Measurements from ENCODE around the gene IGSF23. TPM values are rescaled to one million over a fixed set of nuclear protein-coding genes. Genes with fewer than 3 reads are reported as not detected.

Gene IGSF23
- total and polyA plus RNA-seq, 2 donors (not counting 1 experiment from before 2014, with no cell fraction given) = not detected

DNA sequence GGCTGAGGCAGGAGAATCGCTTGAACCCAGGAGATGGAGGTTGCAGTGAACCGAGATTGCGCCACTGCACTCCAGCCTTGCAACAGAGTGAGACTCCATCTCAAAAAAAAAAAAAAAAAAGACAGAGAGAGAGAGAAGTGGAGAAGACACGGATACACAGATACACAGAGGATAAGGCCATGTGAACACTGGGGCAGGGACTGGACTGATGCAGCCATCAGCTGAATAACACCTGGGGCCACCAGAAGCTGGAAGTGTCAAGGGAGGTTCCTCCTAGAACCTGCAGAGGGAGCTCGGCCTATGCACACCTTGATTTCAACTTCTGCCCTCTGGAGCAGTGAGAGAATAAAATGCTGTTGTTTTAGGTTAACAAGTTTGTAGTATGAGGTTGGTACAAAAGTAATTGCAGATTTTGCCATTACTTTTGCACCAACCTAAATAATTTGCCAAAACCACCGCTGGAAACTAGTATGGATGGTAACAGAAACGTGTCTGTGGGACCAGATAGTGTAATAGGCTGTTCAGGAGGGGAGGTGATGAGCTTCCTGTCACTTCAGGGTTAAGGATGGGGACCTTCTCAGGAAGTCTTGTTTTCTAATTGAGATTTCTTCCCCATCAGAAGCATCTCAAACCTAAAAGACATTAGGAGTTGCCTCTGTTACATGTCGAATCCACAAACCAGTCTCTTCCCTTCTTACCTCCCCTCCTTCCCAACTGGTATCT is 36.4 kb upstream of the IGSF23 start:
- H3K4me1 ChIP-seq (ENCODE audit: control insufficient read depth in 2 of 2, insufficient read depth in 2 of 2, low read length in 2 of 2) = no peaks in the 10 kb centered on the region
- ChIA-PET CTCF (interaction anchor here (1.2 kb wide), 1 partner anchor 80 kb away, joined by 3 read pairs; no protein-coding TSS in a partner anchor), POLR2A (no interaction called here)
- H3K27me3 ChIP-seq (replicated peaks in 1 of 4; ENCODE audit: control extremely low read depth in 1 of 4, control insufficient read depth in 3 of 4, insufficient read depth in 4 of 4, low read length in 3 of 4) = no peaks in the 10 kb centered on the region
- Mint-ChIP-seq H3K9me3 (ENCODE audit: insufficient read depth) (peaks cover 6% of the 10 kb centered on the region), H3K4me1 (no peaks in the 10 kb centered on the region), H3K27ac (no peak overlapping the region), H3K4me3 (no peak overlapping the region), H3K27me3 (peaks cover 6% of the 10 kb centered on the region)
- no peak overlapping the region for H3K4me3 ChIP-seq (ENCODE audit: control extremely low read depth in 1 of 5, extremely low read depth in 1 of 5, insufficient read depth in 1 of 5, low read depth in 2 of 5, low read length in 4 of 5)
- peak; percentile 33 for DNase-seq
- intact Hi-C loops (cut with micrococcal nuclease) = no loop called here
- no peaks in the 10 kb centered on the region for H3K36me3 ChIP-seq (replicated peaks in 1 of 2; ENCODE audit: control extremely low read depth in 1 of 2, control insufficient read depth in 1 of 2, extremely low read depth in 1 of 2, insufficient read depth in 2 of 2, low read length in 1 of 2)
- 100% methylated on average over 1 of the region's 8 CpGs for WGBS (ENCODE audit: insufficient coverage)
- no peaks in the 10 kb centered on the region for H3K79me2 ChIP-seq (ENCODE audit: control insufficient read depth, insufficient read depth, low read length)
- H3K27ac ChIP-seq (ENCODE audit: low read length in 2 of 2) = no peak overlapping the region
- H3K4me2 ChIP-seq (replicated peaks; ENCODE audit: low read depth, low read length, poor library complexity, severe bottlenecking) = no peak overlapping the region
- ATAC-seq (ENCODE audit: low read depth) = no peak
- H4K20me1 ChIP-seq (ENCODE audit: control insufficient read depth, insufficient read depth, low read length, poor library complexity, severe bottlenecking) = no peaks in the 10 kb centered on the region
- TF ChIP-seq, protein P1, sequence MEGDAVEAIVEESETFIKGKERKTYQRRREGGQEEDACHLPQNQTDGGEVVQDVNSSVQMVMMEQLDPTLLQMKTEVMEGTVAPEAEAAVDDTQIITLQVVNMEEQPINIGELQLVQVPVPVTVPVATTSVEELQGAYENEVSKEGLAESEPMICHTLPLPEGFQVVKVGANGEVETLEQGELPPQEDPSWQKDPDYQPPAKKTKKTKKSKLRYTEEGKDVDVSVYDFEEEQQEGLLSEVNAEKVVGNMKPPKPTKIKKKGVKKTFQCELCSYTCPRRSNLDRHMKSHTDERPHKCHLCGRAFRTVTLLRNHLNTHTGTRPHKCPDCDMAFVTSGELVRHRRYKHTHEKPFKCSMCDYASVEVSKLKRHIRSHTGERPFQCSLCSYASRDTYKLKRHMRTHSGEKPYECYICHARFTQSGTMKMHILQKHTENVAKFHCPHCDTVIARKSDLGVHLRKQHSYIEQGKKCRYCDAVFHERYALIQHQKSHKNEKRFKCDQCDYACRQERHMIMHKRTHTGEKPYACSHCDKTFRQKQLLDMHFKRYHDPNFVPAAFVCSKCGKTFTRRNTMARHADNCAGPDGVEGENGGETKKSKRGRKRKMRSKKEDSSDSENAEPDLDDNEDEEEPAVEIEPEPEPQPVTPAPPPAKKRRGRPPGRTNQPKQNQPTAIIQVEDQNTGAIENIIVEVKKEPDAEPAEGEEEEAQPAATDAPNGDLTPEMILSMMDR (IDR thresholded peaks at IDR 0.05) = peak; percentile 41
- no peak for TF ChIP-seq EZH2 (IDR thresholded peaks at IDR 0.05; ENCODE audit: borderline replicate concordance, insufficient read depth, low read depth, low read length, poor library complexity, severe bottlenecking)
- H3K9ac ChIP-seq (ENCODE audit: low read length) = no peak overlapping the region
- peaks cover 0 to 19% (median 0%) of the 10 kb centered on the region in 3 donors for H3K9me3 ChIP-seq (ENCODE audit: control extremely low read depth in 1 of 3, control insufficient read depth in 2 of 3, insufficient read depth in 1 of 3, low read length in 2 of 3)
- no peak overlapping the region for H2AFZ ChIP-seq (ENCODE audit: insufficient read depth, low read depth, low read length, poor library complexity, severe bottlenecking)

- Histone ChIP-seq H4K20me1 (ENCODE audit: control insufficient read depth, insufficient read depth, low read length, poor library complexity, severe bottlenecking) (no peaks in the 10 kb centered on the region), H3K79me2 (ENCODE audit: control insufficient read depth, insufficient read depth, low read length) (no peaks in the 10 kb centered on the region), H3K36me3 (replicated peaks in 1 of 2; ENCODE audit: control extremely low read depth in 1 of 2, control insufficient read depth in 1 of 2, extremely low read depth in 1 of 2, insufficient read depth in 2 of 2, low read length in 1 of 2) (no peaks in the 10 kb centered on the region), H3K4me1 (ENCODE audit: control insufficient read depth in 2 of 2, insufficient read depth in 2 of 2, low read length in 2 of 2) (no peaks in the 10 kb centered on the region), H3K27ac (ENCODE audit: low read length in 2 of 2) (no peak overlapping the region), H3K27me3 (replicated peaks in 1 of 4; ENCODE audit: control extremely low read depth in 1 of 4, control insufficient read depth in 3 of 4, insufficient read depth in 4 of 4, low read length in 3 of 4) (peaks cover 0 to under 1% (median 0%) of the 10 kb centered on the region in 4 experiments), H3K9me3 (ENCODE audit: control extremely low read depth in 1 of 3, control insufficient read depth in 2 of 3, insufficient read depth in 1 of 3, low read length in 2 of 3) (peaks cover 0 to 19% (median 0%) of the 10 kb centered on the region in 3 donors), H3K4me3 (ENCODE audit: control extremely low read depth in 1 of 5, extremely low read depth in 1 of 5, insufficient read depth in 1 of 5, low read depth in 2 of 5, low read length in 4 of 5) (no peak overlapping the region), H3K9ac (ENCODE audit: low read length) (no peak overlapping the region), H3K4me2 (replicated peaks; ENCODE audit: low read depth, low read length, poor library complexity, severe bottlenecking) (no peak overlapping the region), H2AFZ (ENCODE audit: insufficient read depth, low read depth, low read length, poor library complexity, severe bottlenecking) (no peak overlapping the region)
- TF ChIP-seq, protein P1 (IDR thresholded peaks at IDR 0.05) = no peak
- no peak for TF ChIP-seq EZH2 (IDR thresholded peaks at IDR 0.05; ENCODE audit: borderline replicate concordance, insufficient read depth, low read depth, low read length, poor library complexity, severe bottlenecking)
- 86% methylated on average over 1 of the region's 1 CpG for WGBS (ENCODE audit: insufficient coverage)
- DNase-seq (no peak), ATAC-seq (ENCODE audit: low read depth) (no peak)
- Mint-ChIP-seq H3K27ac (no peak overlapping the region), H3K27me3 (peaks cover 6% of the 10 kb centered on the region), H3K9me3 (ENCODE audit: insufficient read depth) (peaks cover 6% of the 10 kb centered on the region), H3K4me1 (no peaks in the 10 kb centered on the region), H3K4me3 (no peak overlapping the region)
- ChIA-PET CTCF (interaction anchor here (1.2 kb wide), 1 partner anchor 79 kb away, joined by 3 read pairs; no protein-coding TSS in a partner anchor), POLR2A (no interaction called here)
- intact Hi-C loops (cut with micrococcal nuclease) = no loop called here
Observed at GRCh38 chr19:44577566-44577874, 35.8 kb upstream of the IGSF23 start.

All from B cell (primary cell).